NCI-H524 (cell line): ENCODE results near the gene SCAF1.
A peak's percentile ranks its signal among the peaks of the same experiment; 100 is the strongest.
"Not testable (repeated sequence)": the region's sequence is repeated elsewhere in the genome, so short reads cannot be mapped to it uniquely, and the experiment has no call there.

Experiments used
- DNase-seq, 2 experiments: peaks; one replicate each; lab custom pipeline; 2025; lab: John Stamatoyannopoulos, UW

Gene SCAF1

DNA sequence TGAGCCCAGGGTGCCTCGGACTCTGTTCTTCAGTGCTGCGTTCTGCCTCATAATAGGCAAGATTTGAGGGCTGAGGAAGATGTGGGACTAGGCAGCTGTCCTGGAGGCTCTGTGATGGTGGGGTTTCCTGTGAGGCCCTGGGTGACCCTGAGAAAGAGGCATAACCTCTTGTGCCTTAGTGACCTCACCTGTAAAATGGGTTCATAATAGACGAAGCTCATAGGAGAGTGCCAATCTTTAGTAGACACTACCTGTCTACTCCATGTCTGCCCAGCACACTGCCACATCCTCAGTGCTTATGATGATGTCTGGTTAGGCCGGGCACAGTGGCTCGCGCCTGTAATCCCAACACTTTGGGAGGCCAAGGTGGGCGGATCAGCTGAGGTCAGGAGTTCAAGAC is 25.5 kb upstream of the SCAF1 start:
- no peak for DNase-seq

DNA sequence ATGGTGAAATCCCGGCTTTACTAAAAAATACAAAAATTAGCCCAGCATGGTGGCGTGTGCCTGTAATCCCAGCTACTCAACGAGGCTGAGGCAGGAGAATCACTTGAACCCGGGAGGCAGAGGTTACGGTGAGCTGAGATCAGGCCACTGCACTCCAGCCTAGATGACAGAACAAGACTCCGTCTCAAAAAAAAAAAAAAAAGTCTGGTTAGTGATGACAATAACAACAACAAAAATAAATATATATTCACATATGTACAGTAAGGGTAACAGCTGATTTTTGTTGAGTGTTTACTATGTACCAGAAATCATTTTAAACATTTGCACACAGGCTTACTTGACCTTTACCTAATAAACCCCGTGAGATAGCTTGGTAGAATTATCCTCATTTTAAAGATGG is 25.1 kb upstream of the SCAF1 start:
- DNase-seq = no peak

DNA sequence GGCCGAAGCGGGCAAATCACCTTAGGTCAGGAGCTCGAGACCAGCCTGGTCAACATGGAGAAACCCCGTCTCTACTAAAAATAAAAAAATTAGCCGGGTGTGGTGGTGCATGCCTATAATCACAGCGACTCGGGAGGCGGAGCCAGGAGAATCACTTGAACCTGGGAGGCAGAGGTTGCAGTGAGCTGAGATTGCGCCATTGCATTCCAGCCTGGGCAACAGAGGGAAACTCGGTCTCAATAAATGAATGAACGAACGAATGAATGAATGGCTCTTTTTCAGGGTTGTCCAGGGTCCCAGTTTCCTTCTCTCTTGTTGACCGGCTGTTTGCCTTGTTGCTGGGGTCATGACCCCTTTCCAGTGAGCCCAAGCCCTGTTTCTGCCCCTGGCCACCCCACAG is 24.1 kb upstream of the SCAF1 start:
- DNase-seq = not testable (repeated sequence)

DNA sequence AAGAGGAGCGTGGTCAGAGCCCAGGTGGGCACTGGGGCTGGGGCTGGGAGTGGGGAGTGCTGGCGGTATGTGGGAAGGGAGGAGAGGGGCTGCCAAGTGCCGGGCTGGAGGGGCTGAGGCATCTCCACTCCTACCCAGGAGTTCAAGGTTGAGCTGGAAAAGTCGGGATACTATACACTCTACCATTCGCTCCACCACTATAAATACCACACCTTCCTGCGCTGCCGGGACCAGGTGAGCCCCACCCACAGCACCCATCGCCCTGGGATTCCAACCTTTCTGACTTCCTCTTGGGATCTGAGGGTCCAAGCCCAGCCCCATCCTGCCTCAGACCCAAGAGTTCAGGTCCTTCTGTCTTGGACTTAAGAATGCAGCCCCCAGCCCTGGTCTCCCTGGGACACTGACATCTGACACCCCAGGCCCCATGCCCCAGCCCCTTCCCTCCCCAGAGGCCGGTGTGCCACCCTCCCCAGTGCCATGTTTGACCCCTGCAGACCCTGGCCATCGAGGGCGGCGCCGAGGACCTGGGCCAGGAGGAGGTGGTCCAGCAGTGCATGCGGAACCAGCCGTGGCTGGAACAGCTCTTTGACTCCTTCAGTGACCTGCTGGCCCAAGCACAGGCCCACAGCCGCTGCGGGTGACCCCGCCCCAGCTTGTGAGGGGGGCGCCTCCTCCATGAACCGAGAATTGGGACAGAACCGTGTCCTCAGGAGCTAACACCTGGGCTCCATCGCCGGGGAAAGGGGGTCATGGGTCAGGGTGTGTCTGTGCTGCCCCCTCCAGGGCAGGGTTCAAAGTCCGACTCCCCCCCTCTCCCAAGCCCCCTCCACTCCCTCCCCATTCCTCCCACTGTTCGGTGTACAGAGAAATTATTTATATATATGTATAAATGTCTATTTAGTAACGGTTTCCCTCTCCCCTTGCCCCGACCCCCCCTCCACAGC is 16.8 kb upstream of the SCAF1 start:
- DNase-seq = no peak

DNA sequence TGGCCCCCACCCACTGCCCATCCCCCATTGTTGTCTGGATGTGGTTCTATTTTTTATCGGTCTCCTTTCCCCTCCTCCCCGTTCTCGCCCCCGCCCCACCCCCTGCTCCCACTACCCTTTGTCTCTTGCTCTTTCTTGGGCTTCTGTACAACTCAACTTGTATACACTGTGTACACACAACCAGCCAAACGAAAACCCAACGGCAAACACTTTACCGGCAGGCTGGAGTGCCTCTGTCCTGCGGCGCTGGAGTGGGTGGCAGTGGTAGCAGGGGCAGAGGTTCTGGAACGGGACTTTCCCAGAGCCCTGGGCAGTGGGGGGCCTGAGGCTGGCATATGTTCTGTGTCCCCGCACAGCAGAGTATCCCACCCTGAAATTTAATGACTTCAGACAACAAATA is 15.8 kb upstream of the SCAF1 start:
- no peak for DNase-seq

DNA sequence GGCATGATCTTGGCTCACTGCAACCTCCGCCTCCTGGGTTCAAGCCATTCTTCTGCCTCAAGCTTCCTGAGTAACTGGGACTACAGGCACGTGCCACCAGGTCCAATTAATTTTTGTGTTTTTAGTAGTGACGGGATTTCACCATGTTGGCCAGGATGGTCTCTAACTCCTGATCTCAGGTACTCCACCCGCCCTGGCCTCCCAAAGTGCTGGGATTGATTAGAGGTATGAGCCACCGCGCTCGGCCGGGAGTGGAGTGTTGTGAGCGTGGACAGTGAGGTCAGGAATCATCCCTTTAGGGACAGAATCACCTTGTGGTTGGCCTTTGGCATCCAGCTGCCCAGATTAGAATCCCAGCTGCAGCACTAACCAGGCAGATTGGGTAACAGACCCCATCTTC is 12.3 kb upstream of the SCAF1 start:
- no peak for DNase-seq

DNA sequence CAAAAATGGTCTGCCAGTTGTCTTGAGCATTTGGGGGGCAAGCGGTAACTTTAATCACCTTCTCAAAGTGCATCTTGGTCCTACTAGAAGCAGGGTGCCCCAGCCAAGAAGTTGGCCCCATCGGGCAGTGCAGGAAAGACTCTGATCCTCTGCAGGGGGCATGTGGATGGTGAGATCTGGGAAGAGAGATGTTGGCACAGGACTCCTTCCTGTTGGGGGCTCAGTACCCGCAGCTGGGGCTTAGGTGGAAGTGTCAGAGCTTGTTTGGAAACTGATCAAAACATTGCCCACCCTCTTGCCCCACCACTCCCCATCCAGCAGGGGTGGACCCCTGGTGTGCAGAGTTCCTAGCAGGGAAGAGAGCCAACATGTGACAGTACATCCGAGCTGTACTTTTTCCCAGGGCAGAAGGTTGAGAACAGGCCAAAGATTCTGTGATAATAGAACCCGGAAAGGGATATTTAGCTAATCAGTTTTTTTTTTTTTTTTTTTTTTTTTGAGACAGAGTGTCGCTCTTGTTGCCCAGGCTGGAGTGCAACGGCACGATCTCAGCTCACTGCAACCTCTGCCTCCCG is 10.9 kb upstream of the SCAF1 start:
- DNase-seq = no peak

DNA sequence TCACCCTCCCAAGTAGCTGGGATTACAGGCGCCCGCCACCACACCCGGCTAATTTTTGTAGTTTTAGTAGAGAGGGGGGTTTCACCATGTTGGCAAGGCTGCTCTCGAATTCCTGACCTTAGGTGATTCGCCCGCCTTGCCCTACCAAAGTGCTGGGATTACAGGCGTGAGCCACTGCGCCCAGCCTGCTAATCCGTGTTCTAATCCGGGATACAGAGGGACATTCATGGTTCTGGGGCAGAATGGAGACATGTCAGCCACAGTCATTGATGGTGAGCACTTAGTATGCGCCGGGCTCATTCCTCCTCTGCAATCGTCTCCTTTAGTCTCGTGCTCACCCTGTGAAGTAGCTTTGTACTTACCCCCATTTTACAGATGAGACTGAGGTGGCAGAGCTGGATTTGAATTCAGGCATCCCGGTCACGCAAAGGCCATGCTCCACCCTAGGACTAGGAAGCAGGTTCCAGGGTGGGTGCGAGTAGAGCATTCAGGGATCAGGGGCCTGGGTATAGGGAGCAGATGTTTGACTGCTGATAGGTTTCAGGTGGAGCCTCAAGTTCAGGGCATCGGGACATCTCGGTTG is 10.3 kb upstream of the SCAF1 start:
- no peak for DNase-seq

DNA sequence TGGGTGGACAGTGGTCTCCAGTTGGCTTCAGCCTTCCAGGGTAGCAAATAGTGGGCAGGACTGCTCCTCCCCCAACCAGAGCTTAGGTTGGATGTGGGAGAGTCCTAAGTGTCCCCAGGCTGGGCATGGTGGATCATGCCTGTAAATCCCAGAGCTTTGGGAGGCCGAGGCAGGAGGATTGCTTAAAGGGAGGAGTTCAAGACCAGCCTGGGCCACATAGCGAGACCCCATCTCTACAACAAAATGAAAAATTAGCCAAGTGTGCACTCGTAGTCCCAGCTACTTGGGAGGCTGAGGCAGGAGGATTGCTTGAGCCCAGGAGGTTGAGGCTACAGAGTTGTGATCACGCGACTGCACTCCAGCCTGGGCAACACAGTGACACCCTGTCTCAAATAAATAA is 9.4 kb upstream of the SCAF1 start:
- no peak for DNase-seq

DNA sequence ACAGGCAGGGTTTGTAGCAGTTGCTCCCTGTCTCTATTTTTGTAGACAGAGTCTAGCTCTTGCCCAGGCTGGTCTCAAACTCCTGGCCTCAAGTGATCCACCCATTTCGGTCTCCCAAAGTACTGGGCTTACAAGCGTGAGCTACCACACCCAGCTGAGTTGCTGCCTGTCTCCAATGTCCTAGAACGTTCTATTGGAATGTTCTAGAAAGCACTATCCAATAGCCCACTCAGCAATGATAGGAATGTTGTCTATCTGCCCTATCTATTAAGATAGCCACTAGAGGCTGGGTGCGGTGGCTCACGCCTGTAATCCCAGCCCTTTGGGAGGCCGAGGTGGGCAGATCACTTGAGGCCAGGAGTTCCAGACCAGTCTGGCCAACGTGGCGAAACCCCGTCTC is 8.7 kb upstream of the SCAF1 start:
- DNase-seq = not testable (repeated sequence)

DNA sequence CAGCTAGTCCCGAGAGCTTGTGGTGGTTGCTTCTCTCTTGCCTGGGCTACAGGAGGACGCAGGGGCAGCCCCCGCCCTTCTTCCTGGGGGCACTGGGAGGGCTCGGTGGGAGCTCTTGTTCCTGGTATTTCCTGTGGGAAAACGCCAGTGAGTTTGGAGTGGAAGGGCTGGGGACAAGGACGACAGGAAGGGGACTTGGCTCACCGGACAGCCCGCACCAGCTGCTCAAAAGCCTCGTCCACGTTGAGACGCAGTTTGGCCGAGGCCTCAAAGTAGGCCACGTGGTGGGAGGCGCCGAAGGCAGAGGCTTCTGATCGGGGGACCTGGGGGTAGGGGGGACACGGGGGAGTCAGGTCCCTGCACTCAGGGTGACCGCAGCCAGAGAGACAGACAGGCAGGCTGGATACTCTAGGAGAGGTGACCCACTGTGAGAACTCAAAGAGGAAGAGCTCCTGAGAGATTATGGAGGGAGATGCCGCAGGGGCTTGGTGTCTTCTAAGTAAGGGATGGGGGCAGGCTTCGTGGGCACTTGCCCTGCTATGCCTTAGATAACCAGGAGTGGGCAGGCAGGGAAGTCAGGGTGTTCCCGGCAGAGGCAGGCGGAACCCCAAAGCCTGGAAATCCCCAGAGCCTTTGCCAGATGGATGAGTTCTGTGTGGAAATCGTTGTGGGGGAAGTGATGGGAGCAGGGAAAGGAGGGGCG is 6.3 kb upstream of the SCAF1 start:
- DNase-seq = peak in 1 of 2 experiments; percentile 34

DNA sequence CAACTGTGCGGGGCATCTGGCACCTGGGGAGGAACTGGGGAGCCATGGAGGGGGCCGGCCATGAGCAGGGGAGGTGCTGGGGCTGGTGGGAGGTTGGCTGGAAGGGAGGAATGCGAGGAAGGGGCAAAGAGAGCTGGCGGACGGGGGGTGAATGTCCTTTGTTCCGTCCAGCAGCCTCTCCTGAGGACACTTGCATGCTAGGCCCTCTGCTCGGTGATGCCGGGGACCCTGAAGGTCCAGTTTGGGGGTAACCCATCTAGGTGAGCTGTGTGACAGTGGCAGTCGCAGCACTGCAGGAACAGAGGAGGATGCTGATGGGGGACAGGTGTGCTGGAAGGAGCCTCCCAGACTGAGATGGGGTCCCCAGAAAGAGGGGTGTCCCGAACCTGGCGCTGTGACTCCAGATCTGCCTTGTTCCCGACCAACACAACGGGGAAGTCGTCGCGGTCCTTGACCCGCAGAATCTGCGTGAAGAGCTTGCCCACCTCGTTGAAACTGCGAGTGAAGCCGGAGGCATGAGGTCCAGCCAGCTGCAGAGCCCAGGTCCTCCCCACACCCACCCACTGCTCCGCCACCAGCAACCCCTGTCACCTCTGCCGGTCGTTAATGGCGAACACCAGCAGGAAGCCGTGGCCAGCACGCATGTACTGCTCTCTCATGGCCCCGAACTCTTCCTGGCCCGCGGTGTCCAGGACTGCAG is 5.6 kb upstream of the SCAF1 start:
- no peak for DNase-seq

DNA sequence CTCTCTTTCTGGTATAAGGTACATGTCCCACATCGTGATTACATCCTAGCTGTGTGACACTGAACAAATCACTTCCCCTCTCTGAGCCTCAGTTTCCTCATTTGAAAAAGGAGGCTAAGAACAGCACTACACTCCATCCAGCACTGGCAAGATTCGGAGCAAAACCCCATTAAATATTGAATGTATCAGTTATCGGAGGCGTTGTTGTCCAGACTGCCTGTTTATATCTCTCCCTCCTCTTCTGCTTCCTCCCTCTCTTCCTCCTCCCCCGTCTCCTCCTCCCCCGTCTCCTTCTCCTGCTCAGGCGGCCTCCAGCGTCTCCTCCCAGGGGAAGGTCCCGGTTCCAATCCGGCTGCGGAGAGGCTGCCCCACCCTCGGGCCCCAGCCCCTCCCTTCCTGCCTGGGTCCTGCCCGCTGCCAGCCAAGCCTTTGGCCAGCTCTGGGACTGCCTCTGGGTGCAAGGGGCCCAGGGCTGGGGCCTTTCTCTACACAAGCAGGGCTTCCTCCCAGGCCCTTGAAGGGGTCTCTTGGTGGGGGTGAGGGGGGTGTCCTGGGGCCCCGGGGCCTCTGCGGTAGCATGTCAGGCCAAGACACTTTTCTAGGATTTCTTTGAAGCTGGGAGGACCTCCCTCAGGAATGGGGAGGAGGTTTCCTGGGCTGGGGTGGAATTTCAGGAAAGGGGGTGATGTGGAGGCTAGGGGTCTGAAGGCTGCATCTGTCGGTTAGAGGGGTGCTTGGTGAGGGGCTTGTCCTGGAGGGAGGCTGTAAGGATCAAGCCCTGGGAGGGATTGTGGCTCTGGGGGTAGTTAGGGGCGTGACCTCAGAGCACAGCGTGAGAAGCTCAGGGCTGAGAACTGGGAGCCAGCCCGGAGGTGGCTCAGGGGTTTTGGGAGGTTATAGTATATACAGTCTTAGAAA is 3.9 kb upstream of the SCAF1 start:
- DNase-seq = no peak

DNA sequence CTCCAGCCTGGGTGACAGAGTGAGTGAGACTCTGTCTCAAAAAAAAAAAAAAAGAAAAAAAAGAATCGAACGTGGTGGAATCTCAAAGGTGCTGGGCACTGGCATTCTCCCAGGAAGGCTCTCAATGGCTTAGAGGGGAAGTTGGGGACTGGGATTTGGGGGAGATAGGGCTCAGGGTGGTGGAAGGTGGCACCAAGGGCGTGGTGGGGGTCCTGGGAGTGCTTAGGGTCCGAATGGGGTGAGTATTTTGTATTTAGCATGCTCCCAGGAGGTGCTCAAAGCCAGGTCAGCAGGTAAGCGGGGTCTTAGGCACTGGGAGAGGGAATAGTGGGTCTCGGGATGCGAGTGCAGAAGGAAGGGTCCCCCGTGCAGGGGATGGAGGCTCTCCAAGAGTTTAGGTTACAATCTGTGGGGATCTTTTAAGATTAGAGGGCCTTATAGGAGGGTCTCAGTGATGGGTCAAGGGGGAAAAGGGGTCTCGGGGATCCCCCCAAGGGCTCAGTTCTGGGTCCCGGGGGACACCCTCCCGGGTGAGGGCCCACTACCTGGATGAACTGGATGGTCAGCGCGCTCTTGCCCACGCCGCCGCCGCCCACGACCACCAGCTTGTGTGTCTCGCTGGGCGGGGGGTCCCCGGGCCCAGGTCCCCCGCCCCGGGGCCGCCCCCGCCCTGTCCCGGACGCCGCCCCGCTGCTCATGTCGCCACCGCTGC is 2.5 kb upstream of the SCAF1 start:
- DNase-seq = peak in 1 of 2 experiments; percentile 53

DNA sequence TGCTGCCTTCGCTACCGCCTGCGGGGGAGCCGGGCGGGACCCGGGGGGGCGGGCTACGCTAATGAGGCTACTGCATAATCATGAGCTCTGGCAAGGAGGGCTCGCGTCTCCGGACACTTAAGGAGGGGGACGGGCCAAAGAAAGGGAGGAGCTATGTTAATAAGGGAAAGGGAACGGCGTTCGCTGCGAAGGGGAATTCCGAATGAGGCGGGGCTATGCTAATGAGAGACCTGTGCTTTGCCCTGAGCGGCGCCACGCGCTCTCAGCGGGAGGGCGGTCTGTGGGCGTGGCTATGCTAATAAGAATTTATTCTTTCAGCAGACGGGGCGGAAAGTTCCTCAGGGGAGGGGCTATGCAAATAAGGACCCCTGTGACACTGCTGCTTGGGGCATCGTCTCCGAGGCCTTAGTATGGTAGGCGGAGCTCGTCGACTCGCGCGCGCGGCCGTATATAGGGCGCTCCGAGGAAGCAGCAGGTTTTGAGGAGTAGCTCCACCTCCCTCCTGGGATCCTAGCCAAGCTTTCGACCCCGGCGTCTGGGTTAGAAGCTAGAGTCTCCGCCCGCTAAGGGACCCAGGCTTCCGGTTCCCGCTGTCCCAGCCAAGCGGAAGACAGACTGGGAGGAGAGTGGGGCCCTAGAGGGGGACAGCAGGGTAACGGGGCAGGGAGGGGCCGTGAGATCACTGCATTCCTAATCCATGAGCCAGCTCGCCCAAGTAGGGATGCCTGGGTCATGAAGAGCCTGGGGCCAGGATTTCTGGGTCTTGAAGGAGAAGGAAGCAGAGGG is 1.7 kb upstream of the SCAF1 start, which contains the start of gene RRAS:
TSS of gene RRAS (minus strand) at position 31 of the 786 bp plus-strand sequence. CDS start 45 bp downstream, outside the sequence.
- peak; percentile 100 for DNase-seq

DNA sequence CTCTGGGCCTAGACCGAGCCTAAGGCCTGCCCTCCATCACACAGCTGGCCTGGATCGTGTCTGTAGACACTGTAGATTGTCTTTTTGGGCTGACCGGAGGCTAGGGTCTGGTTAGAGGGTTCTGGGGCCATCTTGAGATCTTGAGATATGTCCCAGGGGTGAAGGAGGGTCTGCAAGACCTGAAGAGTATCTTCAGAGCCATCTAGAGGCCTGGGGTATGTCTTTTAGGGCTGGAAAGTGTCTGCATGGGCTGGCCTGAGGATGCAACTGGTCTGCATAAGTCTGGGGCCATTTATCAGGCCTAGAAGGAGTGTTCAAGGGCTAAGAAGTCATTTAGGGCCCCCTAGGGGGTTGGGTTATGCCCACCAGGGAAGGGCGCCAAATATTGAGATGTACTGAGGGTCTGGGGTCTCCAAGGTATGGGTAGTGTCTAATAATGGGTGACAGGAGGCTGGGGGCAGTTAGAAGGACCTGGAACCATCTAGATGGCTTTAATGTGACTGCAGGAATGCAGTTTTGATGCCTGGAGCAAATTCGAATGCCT is 555 bp downstream of the SCAF1 start:
- DNase-seq = peak in 1 of 2 experiments; percentile 53

DNA sequence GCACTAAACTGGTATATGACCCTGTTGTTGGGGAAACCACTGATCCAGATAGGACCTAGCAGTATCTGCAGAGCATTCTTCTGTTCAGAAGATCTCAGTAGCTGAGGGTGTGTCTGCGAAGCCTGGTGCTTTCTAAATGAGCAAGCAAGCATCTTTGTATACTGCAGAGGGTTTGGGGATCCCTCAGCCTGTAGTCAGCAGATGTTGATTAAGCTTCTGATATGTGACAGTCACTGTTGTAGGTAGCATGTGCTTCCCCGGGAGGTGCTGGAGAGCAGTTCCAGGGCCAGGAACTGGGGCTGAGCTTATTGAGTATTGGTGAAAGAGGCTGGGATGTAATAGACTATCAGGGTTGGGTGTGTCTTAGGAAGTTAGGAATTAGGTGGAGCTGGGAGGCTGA is 1.5 kb downstream of the SCAF1 start:
- DNase-seq = no peak

DNA sequence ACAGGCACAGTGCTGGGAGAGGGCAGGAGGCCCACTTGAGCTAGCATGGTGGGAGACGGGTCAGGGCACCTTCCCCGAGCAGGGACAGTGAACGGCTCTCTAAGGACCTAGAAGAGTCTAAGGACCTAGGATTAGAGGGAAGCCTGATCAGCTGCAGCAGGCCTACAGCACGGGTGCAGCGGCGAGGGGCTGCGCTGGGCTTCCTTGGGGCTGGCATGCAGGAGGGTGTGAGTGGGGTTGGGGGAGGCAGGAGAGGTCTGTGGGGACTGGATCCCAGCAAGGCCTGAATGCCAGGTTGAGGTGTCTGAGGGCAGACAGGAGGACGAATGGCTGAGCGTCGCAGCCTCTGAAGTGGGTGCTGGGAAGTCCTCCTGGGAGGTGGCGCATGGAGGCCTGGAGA is 3.6 kb downstream of the SCAF1 start:
- no peak for DNase-seq

DNA sequence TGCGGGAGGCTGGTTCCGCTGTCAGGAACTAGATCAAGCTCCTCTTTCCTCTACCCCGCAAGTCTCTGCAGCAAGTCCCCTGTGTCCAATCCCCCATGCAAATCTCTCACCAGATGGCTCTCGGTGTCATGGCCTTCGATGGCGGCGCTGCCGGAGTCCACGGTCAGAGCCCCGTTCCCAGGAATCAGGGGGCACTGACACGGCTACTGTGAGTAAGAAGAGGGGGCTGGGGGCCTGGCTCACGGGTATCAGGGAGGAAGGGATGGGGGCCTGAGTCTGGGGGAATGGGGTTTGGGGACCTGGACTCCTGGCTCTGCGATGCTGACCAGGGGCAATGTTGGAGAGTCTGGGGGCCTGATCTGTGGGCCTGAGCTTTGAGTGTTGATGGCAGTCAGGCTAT is 4.0 kb downstream of the SCAF1 start:
- DNase-seq = no peak
